ENCODE results near the gene DNAH2. TPM values are rescaled to one million over a fixed set of nuclear protein-coding genes. Genes with fewer than 3 reads are reported as not detected.

Gene DNAH2
- total and polyA plus RNA-seq, 12 donors: under 0.01 to 0.30 (median 0.03) TPM; not detected in 3

- no peak for DNase-seq
- intact Hi-C loops (cut with DNase I): no loop called here
- 54 to 61% methylated on average over 7 of the region's 7 CpGs for WGBS, 2 donors
- TF ChIP-seq, protein P1, sequence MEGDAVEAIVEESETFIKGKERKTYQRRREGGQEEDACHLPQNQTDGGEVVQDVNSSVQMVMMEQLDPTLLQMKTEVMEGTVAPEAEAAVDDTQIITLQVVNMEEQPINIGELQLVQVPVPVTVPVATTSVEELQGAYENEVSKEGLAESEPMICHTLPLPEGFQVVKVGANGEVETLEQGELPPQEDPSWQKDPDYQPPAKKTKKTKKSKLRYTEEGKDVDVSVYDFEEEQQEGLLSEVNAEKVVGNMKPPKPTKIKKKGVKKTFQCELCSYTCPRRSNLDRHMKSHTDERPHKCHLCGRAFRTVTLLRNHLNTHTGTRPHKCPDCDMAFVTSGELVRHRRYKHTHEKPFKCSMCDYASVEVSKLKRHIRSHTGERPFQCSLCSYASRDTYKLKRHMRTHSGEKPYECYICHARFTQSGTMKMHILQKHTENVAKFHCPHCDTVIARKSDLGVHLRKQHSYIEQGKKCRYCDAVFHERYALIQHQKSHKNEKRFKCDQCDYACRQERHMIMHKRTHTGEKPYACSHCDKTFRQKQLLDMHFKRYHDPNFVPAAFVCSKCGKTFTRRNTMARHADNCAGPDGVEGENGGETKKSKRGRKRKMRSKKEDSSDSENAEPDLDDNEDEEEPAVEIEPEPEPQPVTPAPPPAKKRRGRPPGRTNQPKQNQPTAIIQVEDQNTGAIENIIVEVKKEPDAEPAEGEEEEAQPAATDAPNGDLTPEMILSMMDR (IDR thresholded peaks at IDR 0.05): no peak
- ATAC-seq: no peak
- Histone ChIP-seq H3K27me3 (peaks cover 5 to 73% (median 58%) of the 10 kb centered on the region in 7 donors), H3K4me1 (peaks cover 0 to 11% (median 6%) of the 10 kb centered on the region in 9 donors), H3K9me3 (no peaks in the 10 kb centered on the region), H3K4me3 (no peak overlapping the region), H3K36me3 (no peaks in the 10 kb centered on the region), H3K27ac (no peak overlapping the region)
These were observed 7.2 kb upstream of the DNAH2 start for GRCh38 chr17:7710301-7710700.

GRCh38 chr17:7711051-7711755, 6.3 kb upstream of the DNAH2 start:
- no peak for DNase-seq
- H3K27me3 ChIP-seq: peaks cover 4 to 67% (median 59%) of the 10 kb centered on the region in 7 donors
- WGBS, 2 donors: 85 to 94% methylated on average over 7 of the region's 7 CpGs

DNA sequence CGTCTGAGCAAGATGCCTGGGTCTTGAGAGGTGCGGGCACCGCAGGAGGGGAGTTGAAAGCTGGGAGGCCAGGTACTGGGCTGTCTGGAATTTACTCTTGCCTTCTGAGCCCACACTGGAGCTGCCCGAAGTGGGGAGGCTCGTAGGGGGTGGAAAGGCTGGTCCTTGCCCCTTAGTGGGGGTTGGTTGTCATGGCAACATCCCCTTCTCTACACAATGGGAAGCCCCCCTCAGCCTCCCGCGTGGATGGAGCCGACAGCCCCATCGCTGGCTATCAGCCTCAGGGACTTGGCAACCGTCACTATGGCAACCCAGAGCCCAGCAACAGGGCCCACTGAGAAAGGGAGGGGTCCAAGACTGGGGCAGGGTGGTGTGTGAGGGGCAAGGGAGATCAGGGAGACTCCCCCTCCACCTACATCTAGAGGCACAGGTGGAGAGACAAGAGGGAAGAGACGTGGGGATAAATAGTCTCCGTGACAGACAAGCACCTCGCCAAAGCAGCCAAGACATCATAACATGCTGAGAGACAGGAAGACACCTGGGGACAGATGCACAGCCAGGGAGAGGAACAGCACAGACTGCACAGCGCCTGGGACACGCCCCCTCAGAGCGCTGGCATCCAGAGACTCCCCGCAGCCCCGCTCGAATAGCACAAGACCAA, 5.3 kb upstream of the DNAH2 start:
- no peaks in the 10 kb centered on the region for H3K36me3 ChIP-seq
- ATAC-seq (no peak), DNase-seq (no peak)
- H3K27ac ChIP-seq: no peak overlapping the region
- no peak overlapping the region for H3K4me3 ChIP-seq
- peaks cover 3 to 21% (median 6%) of the 10 kb centered on the region in 9 donors for H3K4me1 ChIP-seq
- no peaks in the 10 kb centered on the region for H3K9me3 ChIP-seq
- intact Hi-C loops (cut with DNase I): no loop called here
- peaks cover 4 to 60% (median 52%) of the 10 kb centered on the region in 7 donors for H3K27me3 ChIP-seq
- TF ChIP-seq, protein P1 (IDR thresholded peaks at IDR 0.05): no peak
- 20% methylated on average over 19 of the region's 19 CpGs for WGBS, 2 donors

More at GRCh38 chr17:7711051-7711755, 6.3 kb upstream of the DNAH2 start:
- intact Hi-C loops (cut with DNase I): no loop called here
- H3K9me3 ChIP-seq: no peaks in the 10 kb centered on the region
- TF ChIP-seq, protein P1 (IDR thresholded peaks at IDR 0.05): no peak
- H3K4me1 ChIP-seq: peaks cover 0 to 10% (median 0%) of the 10 kb centered on the region in 9 donors
- H3K4me3 ChIP-seq: no peak overlapping the region
- H3K27ac ChIP-seq: no peak overlapping the region
- no peak for ATAC-seq
- no peaks in the 10 kb centered on the region for H3K36me3 ChIP-seq

GRCh38 chr17:7713782-7714181, 3.8 kb upstream of the DNAH2 start:
- 41 to 45% methylated on average over 9 of the region's 9 CpGs for WGBS, 2 donors
- TF ChIP-seq, protein P1 (IDR thresholded peaks at IDR 0.05): no peak
- Histone ChIP-seq H3K9me3 (no peaks in the 10 kb centered on the region), H3K27me3 (peaks cover 4 to 71% (median 52%) of the 10 kb centered on the region in 7 donors), H3K36me3 (no peaks in the 10 kb centered on the region), H3K4me1 (peaks cover 3 to 31% (median 8%) of the 10 kb centered on the region in 9 donors), H3K27ac (no peak overlapping the region), H3K4me3 (no peak overlapping the region)
- ATAC-seq: no peak
- intact Hi-C loops (cut with DNase I): no loop called here
- DNase-seq: no peak

Measured in heart right ventricle (tissue), 16 donors.